Smooth muscle cell (in vitro differentiated cells): Measurements from ENCODE around the gene THRB. TPM values are rescaled to one million over a fixed set of nuclear protein-coding genes. Genes with fewer than 3 reads are reported as not detected.

Source experiments
- DNase-seq: peaks from one replicate; lab custom pipeline; 2025; ENCODE audit not compliant: unreplicated experiment; lab: John Stamatoyannopoulos, UW
- H2AFZ ChIP-seq: fragments of 200-600 bp; sonication (generic); 2 replicates; pipeline ENCODE4 v1.6.0; 2016; ENCODE audit warnings: antibody characterized with exemption, low read depth, mild to moderate bottlenecking
- H3F3A ChIP-seq: fragments of 200-600 bp; sonication (generic); 2 replicates; pipeline ENCODE4 v1.6.0; 2017; ENCODE audit warnings: antibody characterized with exemption, low read depth
- H3K27ac ChIP-seq: fragments of 200-600 bp; sonication (generic); 2 replicates; pipeline ENCODE4 v1.5.1; 2016; ENCODE audit warnings: low read depth, mild to moderate bottlenecking
- H3K27me3 ChIP-seq: fragments of 200-600 bp; sonication (generic); 2 replicates; pipeline ENCODE4 v1.6.1; 2016; ENCODE audit warnings: low read depth, mild to moderate bottlenecking
- H3K36me3 ChIP-seq: fragments of 200-600 bp; sonication (generic); 2 replicates; pipeline ENCODE4 v1.5.1; 2016; ENCODE audit warnings: low read depth
- H3K4me1 ChIP-seq: fragments of 200-600 bp; sonication (generic); 2 replicates; pipeline ENCODE4 v1.5.1; 2016; ENCODE audit warnings: low read depth
- H3K4me2 ChIP-seq: fragments of 200-600 bp; sonication (generic); 2 replicates; pipeline ENCODE4 v1.6.0; 2016; ENCODE audit warnings: mild to moderate bottlenecking
- H3K4me3 ChIP-seq: fragments of 200-600 bp; sonication (generic); 2 replicates; pipeline ENCODE4 v1.5.1; 2016; ENCODE audit warnings: mild to moderate bottlenecking
- H3K79me2 ChIP-seq: fragments of 200-600 bp; sonication (generic); 2 replicates; pipeline ENCODE4 v1.6.0; 2016; ENCODE audit warnings: low read depth, mild to moderate bottlenecking
- H3K9ac ChIP-seq: fragments of 200-600 bp; sonication (generic); 2 replicates; pipeline ENCODE4 v1.6.0; 2016; ENCODE audit warnings: low read depth
- H3K9me3 ChIP-seq: fragments of 200-600 bp; sonication (generic); replicated peaks from 2 replicates; pipeline ENCODE4 v1.5.1; 2016; ENCODE audit warnings: low read depth
- H4K20me1 ChIP-seq: fragments of 200-600 bp; sonication (generic); 2 replicates; pipeline ENCODE4 v1.6.0; 2016; ENCODE audit warnings: low read depth
- WGBS: methylation state at CpG from one replicate; pipeline ENCODE4 v1.1.7; 2016; ENCODE audit warnings: low lambda C conversion rate; 5-methylcytosine and 5-hydroxymethylcytosine counted together
- polyA plus RNA-seq: library from polyadenylated mRNA; unstranded; fragments of >200 nt; fragmentation: Nextera tagmentation; extraction: Ambion mirVana; gene quantifications from 2 replicates; pipeline ENCODE4 v1.2.1, GENCODE V29; 2016
- total RNA-seq: library from RNA; depleted of rRNA; stranded (reverse); fragments of >200 nt; gene quantifications from 2 replicates; pipeline ENCODE4 v1.2.3, GENCODE V29; 2014
- TF ChIP-seq, protein P1 (sequence below): fragments of 200-600 bp; sonication (generic); IDR thresholded peaks from 2 replicates; pipeline ENCODE4 v1.5.1; 2017; ENCODE audit warnings: borderline replicate concordance, mild to moderate bottlenecking, antibody characterized with exemption; ENCODE audit not compliant: insufficient read depth, poor library complexity, severe bottlenecking

The THRB gene
- total and polyA plus RNA-seq, 2 experiments from 2014 or later: 5.6 to 43.8 TPM

DNA sequence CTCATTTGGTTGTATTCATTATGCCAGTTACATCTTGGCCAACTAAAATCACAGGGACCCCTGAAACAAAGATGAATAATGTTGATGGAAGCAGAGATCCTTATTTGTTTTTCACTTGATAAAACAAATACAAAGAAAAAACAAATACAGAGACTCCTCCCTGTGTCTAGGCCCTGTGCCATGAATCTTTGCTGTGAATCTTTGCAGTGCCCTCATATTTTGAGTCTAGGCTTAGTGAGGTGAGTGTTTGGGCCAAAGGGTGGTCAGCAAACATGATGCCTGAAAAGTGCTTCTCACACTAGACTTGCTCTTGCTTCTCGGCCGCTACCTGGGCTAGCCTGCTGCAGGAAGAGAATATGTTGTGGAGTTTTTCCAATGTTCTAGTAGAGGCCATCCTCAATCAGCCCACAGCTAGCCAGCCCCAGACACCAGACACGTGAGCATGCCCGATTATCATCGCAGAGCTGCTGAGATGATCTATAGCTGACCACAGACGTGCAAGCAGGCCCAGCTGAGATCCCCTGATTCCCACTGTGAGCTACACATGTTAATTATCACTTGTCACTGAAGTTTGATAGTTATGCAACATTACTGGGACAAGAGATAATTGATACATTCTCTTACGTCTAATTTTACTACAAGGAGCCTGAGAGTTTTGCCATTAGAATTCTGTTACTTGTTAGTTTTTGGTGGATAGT, 191.4 kb downstream of the THRB start:
- Histone ChIP-seq H3F3A (peaks cover 4% of the 10 kb centered on the region), H3K4me3 (no peak overlapping the region), H3K4me1 (no peaks in the 10 kb centered on the region), H4K20me1 (no peaks in the 10 kb centered on the region), H3K9me3 (no peaks in the 10 kb centered on the region), H3K4me2 (no peak overlapping the region), H3K9ac (no peak overlapping the region), H3K27me3 (no peaks in the 10 kb centered on the region), H2AFZ (no peak overlapping the region), H3K27ac (peak overlapping the region; percentile 11), H3K79me2 (no peaks in the 10 kb centered on the region), H3K36me3 (no peaks in the 10 kb centered on the region)
- TF ChIP-seq, protein P1, sequence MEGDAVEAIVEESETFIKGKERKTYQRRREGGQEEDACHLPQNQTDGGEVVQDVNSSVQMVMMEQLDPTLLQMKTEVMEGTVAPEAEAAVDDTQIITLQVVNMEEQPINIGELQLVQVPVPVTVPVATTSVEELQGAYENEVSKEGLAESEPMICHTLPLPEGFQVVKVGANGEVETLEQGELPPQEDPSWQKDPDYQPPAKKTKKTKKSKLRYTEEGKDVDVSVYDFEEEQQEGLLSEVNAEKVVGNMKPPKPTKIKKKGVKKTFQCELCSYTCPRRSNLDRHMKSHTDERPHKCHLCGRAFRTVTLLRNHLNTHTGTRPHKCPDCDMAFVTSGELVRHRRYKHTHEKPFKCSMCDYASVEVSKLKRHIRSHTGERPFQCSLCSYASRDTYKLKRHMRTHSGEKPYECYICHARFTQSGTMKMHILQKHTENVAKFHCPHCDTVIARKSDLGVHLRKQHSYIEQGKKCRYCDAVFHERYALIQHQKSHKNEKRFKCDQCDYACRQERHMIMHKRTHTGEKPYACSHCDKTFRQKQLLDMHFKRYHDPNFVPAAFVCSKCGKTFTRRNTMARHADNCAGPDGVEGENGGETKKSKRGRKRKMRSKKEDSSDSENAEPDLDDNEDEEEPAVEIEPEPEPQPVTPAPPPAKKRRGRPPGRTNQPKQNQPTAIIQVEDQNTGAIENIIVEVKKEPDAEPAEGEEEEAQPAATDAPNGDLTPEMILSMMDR: no peak
- WGBS: 34% methylated on average over 7 of the region's 7 CpGs
- DNase-seq: no peak

DNA sequence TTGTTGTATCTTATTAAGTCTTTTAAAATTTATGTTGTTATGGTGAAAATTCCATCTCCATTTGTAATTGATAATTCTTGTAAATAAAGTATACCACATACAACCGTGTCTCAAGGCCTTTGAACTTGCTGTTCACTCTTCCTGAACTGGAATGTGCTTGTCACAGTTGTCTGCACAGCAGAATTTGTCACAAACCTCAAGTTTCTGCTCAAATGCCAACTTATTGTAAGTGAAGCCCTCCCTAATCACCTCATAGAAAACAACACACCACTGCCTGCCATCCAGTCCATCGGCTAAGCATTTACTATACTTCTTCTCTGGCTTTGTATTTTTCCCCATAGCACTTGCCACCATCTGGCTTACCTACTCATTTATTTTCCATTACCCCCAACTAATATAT, 192.3 kb downstream of the THRB start:
- H3K36me3 ChIP-seq: no peaks in the 10 kb centered on the region
- no peaks in the 10 kb centered on the region for H3K4me1 ChIP-seq
- no peak overlapping the region for H3K9ac ChIP-seq
- H2AFZ ChIP-seq: no peak overlapping the region
- no peaks in the 10 kb centered on the region for H3K79me2 ChIP-seq
- 68% methylated on average over 2 of the region's 2 CpGs for WGBS
- H3K4me2 ChIP-seq: no peak overlapping the region
- H3K4me3 ChIP-seq: no peak overlapping the region
- TF ChIP-seq, protein P1: no peak
- no peaks in the 10 kb centered on the region for H4K20me1 ChIP-seq
- no peak overlapping the region for H3K27ac ChIP-seq
- H3K9me3 ChIP-seq: no peaks in the 10 kb centered on the region
- no peaks in the 10 kb centered on the region for H3K27me3 ChIP-seq
- no peak for DNase-seq
- H3F3A ChIP-seq: peaks cover 4% of the 10 kb centered on the region

DNA sequence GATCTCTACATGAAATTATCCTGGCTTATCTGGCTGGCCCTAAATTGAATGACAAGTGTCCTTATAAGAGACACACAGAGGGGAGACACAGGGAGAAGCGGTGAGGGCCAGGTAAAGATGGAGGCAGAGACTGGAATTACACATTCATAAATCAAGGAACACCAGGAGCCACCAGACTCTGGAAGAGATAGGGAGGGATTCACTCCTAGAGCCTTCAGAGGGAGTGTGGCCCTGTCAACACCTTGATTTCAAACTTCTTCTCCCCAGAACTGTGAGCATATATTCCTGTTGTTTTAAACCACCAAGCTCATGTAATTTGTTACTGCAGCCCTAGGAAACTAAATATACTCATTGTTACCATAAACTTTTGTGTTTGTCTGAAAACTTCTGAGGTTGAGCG, 193.7 kb downstream of the THRB start:
- H3K9me3 ChIP-seq: no peaks in the 10 kb centered on the region
- peak overlapping the region; percentile 42 for H3K27ac ChIP-seq
- DNase-seq: no peak
- H3K27me3 ChIP-seq: no peaks in the 10 kb centered on the region
- H3K4me2 ChIP-seq: no peak overlapping the region
- TF ChIP-seq, protein P1: no peak
- H2AFZ ChIP-seq: no peak overlapping the region
- no peaks in the 10 kb centered on the region for H3K79me2 ChIP-seq
- 100% methylated on average over 2 of the region's 2 CpGs for WGBS
- no peak overlapping the region for H3K9ac ChIP-seq
- H3K36me3 ChIP-seq: no peaks in the 10 kb centered on the region
- H3K4me1 ChIP-seq: no peaks in the 10 kb centered on the region
- no peak overlapping the region for H3K4me3 ChIP-seq
- H3F3A ChIP-seq: peaks cover 4% of the 10 kb centered on the region
- no peaks in the 10 kb centered on the region for H4K20me1 ChIP-seq
